Neural cell (in vitro differentiated cells): Measurements from ENCODE around the gene AZU1.

ENCODE experiments used
- CTCF ChIP-seq: fragments of 450-650 bp; IDR thresholded peaks from 2 replicates; pipeline ENCODE4 v1.5.1; 2014; ENCODE audit warnings: antibody characterized with exemption, mild to moderate bottlenecking, moderate library complexity; ENCODE audit not compliant: poor library complexity, severe bottlenecking
- MXI1 ChIP-seq: fragments of 450-650 bp; conservative IDR thresholded peaks from 2 replicates; pipeline ENCODE4 v1.6.1; 2014; ENCODE audit warnings: antibody characterized with exemption, mild to moderate bottlenecking; ENCODE audit not compliant: poor library complexity, severe bottlenecking
- POLR2AphosphoS5 ChIP-seq: IDR thresholded peaks from 2 replicates; pipeline ENCODE4 v1.6.1; 2012

GRCh38 chr19:800360-801029 lies 27.1 kb upstream of the AZU1 start:
- no peak for TF ChIP-seq CTCF
- no peak for TF ChIP-seq MXI1
- no peak for TF ChIP-seq POLR2AphosphoS5
